Midbrain (tissue), 1 donor: Measurements from ENCODE around the gene CHD3.
A peak's percentile ranks its signal among the peaks of the same experiment; 100 is the strongest.
"Not testable (repeated sequence)": the region's sequence is repeated elsewhere in the genome, so short reads cannot be mapped to it uniquely, and the experiment has no call there.

Experiments
- DNase-seq: peaks from one replicate; lab custom pipeline; 2025; lab: John Stamatoyannopoulos, UW

CHD3 gene

DNA sequence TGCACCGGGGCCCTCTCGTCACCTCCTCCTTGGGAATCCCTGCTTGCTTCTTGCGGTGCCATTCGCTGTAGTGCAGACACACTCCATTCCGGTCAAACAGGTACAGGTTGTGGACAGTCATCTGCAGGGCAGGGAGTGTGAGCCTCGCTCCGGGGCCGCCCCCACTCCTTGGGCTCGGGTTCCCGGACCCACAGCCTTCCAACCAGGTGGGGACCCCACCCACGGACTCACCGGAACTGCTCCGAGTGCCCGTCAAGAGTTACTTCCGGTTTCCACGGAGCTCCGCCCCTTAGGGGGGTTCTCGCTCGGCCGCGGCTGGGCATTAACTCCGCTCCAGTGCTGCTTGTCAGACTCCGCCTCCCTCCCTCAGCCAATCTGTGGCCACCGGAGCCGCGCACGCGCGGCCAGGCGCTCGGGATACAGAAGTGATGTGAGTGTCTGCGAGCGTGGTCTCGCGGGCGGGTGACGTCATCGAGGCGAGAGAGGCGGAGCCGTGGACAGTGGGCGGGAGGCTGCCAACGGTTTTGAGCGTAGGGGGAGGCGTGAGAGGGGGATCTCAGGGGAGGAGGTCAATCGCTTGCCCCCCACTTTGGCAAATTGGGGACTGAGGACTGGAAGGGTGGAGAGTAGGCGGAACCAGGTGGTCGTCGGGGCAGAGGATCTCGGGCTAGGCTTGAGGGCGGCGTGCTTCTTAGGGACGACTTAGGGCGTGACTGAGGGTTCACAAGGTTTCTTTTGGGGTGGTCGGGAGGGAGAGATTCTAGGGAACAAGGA is 43.3 kb downstream of the CHD3 start, which contains the start of the genes CNTROB and TRAPPC1:
TSS of gene CNTROB (plus strand) at position 498 of the 774 bp plus-strand sequence. CDS start 874 bp downstream, outside the sequence.
TSS of gene TRAPPC1 (minus strand) at position 238 of the 774 bp plus-strand sequence. CDS start at position 121, 117 bp downstream.
- DNase-seq, result peak; percentile 99

DNA sequence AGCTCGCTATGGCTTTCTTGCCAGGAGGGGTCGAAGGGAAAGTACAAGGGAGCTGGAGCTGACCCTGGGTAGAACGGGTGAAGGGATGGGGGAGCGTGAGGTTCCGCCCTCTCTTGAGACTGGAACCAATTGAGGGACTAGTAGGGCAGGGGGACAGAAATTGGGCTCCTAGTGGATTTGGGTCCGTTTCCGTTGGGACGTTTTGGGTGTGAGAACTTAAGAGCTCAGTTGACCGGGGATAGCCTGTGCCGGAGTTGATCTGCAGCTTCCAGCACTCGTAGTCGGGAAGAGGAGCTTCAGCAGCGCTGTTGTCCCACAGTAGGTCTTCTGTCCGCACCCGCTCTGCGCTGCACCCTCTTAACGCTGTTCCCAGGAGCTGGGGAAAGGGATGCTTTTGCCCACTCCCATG is 43.9 kb downstream of the CHD3 start:
- peak; percentile 22 for DNase-seq

DNA sequence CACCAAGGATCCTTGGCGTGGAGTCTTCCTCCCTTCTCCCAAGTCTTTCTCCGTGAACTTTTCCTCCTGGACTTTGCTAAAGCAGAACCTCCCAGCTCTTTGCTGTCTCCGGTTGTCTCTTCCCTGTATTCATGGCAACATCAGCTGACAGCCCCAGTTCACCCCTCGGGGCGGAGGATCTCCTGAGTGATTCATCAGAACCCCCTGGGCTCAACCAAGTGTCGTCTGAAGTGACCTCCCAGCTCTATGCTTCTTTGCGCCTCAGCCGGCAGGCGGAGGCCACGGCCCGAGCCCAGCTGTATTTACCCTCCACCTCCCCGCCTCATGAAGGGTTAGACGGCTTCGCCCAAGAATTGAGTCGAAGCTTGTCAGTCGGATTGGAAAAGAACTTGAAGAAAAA is 44.4 kb downstream of the CHD3 start:
- DNase-seq, result no peak

DNA sequence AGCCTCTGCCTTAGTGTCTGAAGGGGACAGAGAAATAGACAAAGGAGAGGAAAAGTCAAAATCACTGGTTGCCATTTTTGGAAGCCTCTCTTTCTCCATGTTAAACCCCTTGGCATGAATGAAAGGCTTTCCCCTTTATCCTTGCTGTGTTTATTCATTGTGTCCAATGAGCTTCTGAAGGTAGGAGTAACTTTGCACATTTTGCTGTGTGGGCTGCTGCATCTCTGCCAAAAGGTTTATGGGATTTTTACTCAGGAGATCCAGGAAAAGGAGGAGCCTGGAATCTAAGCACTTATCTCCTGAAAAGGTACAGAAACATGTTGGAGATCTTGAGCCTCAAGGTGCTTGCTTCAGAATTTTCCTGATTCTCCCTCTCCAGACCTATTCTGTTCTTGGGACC is 47.3 kb downstream of the CHD3 start:
- no peak for DNase-seq

DNA sequence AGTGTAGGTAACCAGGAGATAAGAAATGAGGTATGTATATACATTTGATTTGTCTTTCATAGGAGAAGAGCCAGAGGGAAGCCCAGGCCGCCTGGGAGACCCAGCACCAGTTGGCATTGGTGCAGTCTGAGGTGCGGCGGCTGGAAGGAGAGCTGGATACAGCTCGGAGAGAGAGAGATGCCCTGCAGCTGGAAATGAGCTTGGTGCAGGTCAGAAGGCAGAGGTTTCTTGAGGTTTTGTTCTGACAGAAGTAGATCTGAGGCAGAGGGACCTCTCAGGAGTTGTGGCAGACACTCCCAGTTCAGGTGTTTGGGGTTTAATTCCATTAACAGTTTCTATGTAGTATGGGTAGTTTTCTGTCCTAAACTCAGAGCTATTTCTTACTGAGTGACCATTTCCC is 51.4 kb downstream of the CHD3 start:
- DNase-seq, result no peak

DNA sequence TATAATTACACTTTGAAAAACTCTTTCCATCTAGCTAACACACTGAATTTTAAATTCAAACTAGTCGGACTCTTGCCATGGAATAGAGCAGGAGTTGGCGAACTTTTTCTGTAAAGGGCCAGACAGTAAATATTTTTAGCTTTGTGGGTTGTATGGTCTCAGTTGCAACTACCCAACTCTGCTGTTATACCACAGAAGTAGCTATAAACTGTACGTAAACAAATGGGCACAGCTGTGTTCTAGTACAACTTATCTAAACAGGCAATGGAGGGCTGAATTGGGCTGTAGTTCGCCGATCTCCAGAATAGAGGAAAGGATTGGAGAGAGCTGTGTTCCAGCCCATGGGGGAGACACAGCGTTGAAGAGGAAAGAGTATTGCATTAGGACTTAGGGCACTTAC is 52.2 kb downstream of the CHD3 start:
- DNase-seq, result no peak

DNA sequence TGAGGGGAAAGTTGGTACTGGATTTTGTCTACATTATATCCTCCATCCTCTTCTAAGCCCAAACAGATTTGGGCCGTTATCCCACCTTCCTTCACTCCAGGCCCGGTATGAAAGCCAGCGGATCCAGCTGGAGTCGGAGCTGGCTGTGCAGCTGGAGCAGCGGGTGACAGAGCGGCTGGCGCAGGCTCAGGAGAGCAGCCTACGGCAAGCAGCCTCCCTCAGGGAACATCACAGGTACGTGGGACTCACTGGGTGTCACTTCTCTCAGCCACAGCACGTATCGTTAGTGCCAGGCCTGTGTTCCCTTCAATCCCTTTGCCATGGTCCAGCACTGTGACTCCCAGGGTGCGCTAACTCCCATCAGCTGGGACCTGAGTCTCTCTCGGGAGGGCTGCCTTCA is 54.7 kb downstream of the CHD3 start:
- DNase-seq, result no peak

DNA sequence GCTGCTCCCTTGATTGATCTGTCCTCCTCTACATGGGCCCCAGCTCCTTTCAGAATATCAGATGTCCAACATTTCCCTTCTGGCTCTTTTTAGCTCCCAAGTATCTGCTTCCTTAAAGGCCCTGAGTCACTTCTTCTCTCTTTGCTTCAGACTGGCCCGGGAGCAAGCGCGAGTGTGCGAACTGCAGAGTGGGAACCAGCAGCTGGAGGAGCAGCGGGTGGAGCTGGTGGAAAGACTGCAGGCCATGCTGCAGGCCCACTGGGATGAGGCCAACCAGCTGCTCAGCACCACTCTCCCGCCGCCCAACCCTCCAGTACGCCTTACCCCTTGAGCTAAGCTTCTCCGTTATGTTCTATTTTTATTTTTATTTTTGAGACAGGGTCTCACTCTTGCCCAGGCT is 55.7 kb downstream of the CHD3 start:
- DNase-seq, result no peak

DNA sequence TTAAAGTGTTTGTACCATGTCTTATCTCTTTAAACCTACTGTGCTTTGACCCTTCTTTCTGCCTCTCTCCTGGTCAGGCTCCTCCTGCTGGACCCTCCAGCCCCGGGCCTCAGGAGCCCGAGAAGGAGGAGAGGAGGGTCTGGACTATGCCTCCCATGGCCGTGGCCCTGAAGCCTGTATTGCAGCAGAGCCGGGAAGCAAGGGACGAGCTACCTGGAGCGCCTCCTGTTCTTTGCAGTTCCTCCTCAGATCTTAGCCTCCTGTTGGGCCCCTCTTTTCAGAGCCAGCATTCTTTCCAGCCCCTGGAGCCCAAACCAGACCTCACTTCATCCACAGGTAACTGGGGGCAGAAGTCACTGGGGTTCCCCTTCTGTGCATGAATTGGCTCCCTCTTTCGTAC is 57.1 kb downstream of the CHD3 start:
- DNase-seq, result no peak

DNA sequence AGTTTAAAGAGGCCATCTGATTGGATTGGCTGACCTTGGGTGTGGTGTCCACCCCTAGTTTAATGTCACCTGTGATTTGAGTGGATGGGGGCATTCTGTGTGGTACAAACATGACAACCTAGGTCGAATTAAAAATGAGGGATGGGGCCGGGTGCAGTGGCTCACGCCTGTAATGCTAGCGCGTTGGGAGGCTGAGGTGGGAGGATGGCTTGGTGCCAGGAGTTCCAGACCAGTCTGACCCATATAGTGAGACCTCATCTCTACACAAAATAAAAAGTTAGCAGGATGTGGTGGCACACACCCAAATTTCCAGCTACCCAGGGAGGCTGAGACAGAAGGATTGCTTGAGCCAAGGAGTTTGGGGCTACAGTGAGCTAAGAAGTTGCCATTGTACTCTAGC is 57.9 kb downstream of the CHD3 start:
- no peak for DNase-seq

DNA sequence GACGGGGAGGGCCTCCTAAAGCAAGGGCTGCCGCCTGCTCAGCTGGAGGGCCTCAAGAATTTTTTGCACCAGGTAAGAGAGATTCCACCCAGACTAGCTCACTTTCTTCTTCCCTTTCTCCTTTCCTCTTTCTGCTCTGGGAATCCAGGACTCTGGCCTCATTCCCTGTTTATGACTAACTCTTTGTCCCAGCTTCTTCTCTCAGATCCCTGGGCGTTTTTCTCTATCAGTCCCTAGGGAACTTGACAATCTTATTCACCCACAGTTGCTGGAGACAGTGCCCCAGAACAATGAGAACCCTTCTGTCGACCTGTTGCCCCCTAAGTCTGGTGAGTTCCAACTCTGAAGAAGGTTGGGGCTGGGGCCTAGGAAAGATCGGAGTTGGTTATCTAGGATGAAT is 59.1 kb downstream of the CHD3 start:
- DNase-seq, result no peak

DNA sequence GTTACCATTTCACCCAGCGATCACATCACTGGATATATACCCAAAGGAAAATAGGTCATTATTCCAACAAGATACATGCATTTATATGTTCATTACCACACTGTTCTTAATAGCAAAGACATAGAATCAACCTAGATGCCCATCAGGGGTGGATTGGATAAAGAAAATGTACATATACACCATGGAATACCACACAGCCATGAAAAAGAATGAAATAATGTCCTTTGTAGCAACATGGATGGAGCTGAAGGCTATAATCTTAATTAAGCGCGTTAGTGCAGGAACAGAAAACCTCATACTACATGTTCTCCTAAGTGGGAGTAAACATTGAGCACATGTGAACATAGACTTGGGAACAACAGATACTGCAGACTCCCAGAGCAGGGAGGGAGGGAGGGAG is 62.0 kb downstream of the CHD3 start:
- no peak for DNase-seq

DNA sequence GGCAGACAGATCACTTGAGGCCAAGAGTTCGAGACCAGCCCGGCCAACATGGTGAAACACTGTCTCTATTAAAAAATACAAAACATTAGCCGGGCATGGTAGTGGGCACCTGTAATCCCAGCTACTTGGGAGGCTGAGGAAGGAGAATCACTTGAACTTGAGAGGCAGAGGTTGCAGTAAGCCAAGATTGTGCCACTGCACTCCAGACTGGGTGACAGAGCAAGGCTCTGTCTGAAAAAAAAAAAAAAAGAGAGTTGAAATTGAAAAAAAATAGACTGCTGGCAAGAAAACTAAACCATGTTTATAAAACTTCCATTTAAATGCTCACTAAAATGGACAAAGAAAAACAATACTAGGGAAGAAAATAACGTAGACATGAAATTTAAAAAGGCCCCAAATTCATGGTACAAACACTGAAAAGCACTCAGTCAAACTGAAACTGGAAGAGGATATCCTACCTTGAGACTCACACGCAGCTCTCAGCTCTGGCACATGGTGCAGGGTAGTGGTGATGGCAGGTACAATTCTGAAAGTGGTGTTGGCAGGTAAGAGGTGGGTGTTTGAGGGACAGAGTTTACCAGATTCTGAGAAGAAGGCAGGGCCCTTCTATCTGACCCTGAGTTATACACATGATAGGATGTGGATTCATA is 62.7 kb downstream of the CHD3 start:
- no peak for DNase-seq

DNA sequence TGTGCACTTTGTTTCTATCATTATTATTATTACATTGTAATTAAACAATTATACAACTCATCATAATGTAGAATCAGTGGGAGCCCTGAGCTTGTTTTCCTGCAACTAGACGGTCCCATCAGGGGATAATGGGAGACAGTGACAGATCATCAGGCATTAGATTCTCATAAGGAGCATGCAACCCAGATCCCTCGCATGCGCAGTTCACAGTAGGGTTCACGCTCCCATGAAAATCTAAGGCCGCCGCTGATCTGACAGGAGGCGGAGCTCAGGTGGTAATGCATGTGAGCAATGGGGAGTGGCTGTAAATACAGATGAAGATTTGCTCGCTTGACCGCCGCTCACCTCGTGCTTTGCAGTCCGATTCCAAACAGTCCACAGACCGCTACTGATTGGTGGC is 64.7 kb downstream of the CHD3 start:
- DNase-seq, result not testable (repeated sequence)

DNA sequence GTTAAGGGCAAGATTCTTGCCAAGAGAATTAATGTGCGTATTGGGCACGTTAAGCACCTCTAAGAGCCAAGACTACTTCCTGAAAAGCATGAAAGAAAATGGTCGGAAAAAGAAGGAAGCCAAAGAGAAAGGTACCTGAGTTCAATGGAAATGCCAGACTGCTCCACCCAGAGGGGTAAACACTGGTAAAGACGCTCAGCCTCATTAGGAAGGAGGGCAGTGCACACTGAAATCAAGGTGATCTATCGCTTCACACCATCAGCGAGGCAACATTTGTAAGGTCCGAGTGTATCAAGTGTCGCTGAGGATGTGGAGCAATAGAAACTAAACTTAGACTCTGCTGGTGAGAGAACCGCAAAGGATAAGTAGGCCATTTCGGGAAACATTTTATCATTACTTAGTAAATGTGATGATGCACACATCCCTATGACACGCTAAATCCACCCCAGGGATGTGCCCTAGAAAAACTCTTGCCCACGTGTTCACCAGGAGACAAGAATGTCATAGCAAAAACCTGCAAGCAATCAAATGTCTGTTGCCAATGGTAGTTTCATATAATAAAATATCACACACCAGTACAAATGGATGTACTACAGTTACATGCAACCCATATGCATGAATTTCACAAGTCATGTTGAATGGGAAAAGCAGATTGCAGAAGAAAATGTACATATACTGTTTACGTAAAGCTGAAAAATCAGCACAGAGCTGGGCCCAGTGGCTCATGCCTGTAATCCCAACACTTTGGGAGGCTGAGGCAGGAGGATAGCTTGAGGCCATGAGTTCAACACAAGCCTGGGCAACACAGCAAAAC is 67.0 kb downstream of the CHD3 start:
- no peak for DNase-seq

DNA sequence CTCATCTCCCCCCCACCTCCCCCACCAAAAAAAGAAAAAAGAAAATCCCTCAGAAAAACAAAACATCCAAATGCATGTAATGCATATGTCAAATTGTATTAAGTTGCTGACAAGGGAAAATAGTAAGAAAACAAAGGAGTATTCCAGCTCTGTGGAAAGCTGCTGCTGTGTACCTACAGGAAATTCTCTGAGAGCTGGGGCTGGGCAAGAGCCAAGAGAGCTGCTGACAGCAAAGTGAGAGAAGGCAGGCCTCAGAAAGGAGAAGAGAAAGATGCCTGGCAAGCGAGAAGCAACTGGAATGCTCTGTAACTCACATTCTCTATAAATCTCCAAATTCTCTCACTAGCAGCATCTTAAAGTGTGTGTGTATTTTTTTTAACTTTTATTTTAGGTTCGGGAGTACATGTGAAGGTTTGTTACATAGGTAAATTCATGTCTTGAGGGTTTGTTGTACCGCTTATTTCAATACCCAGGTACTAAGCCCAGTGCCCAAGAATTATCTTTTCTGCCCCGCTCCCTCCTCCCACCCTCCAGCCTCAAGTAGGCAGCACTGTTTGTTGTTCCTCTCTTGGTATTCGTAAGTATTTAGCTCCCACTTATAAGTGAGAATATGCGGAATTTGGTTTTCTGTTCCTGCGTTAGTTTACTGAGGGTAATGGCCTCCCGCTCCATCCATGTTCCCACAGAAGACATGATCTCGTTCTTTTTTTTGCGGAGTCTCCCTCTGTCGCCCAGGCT is 67.8 kb downstream of the CHD3 start:
- no peak for DNase-seq

DNA sequence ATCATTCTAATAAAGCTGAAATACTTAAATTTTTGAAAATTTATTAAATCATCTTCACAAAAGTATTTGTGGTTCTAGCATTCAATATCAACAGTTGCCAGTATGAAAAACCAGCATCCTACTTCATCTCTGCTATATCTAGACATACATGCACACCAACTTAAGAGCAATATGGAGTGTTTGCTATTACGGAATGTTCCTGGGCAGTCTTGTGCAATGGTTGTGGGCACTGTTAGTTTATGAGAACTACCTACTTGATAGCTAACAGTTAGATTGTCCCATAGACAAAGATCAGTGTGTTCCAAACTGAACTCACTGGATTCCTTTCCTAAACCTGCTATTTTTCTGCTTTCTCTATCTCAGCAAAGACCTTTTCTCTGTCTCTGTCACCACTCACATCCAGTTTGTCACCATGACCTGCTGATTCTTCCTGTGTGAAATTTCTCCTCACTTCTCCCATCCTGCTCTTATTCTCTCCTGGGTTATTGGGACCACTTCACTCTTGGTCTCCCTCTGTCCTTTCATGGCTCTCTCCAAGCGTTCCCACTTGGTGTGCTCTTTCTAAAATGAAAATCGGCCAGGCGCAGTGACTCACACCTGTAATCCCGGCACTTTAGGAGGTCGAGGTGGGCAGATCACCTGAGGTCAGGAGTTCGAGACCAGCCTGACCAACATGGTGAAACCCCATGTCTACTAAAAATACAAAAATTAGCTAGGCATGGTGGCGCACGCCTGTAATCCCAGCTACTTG is 71.1 kb downstream of the CHD3 start:
- no peak for DNase-seq

DNA sequence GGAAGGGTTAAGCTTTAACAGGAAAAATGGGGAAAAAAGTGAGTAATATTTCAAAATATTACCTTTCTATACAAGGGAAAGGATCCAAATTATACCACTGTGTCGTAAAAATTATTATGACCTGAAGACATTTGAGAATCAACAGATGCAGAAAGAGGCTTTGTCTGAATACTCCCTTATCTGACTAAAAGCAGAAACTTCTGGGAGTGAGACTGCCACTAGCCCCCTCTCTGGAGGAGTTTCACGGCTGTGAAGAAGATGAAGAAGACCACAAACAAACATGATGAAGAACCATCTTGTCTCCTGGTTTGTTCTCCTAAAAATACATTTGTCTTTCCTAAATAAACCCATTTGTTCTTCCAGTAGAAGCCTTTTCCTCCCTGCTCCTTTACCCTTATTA is 72.8 kb downstream of the CHD3 start:
- DNase-seq, result no peak
